GM06990 (cell line): ENCODE results near the gene CD247.

ENCODE experiments used
- DNase-seq: peaks from one replicate; pipeline ENCODE4 v3.0.0-alpha.2; 2011; ENCODE audit not compliant: insufficient read length; ENCODE audit errors: extremely low read depth
- H3K27me3 ChIP-seq: replicated peaks from 2 replicates; pipeline ENCODE4 v1.6.0; 2011; ENCODE audit warnings: low read length; ENCODE audit not compliant: control insufficient read depth, insufficient read depth
- H3K36me3 ChIP-seq: 2 replicates; pipeline ENCODE4 v1.5.1; 2011; ENCODE audit warnings: low read length; ENCODE audit not compliant: control insufficient read depth, insufficient read depth
- H3K4me3 ChIP-seq: replicated peaks from 2 replicates; pipeline ENCODE4 v1.5.1; 2011; ENCODE audit warnings: low read depth, mild to moderate bottlenecking, control low read depth, low read length
- CTCF ChIP-seq: IDR thresholded peaks from 2 replicates; pipeline ENCODE4 v1.5.1; 2011; ENCODE audit warnings: low read length, control low read depth, mild to moderate bottlenecking, inconsistent platforms; ENCODE audit not compliant: insufficient read depth, poor library complexity, severe bottlenecking

CD247 gene

DNA sequence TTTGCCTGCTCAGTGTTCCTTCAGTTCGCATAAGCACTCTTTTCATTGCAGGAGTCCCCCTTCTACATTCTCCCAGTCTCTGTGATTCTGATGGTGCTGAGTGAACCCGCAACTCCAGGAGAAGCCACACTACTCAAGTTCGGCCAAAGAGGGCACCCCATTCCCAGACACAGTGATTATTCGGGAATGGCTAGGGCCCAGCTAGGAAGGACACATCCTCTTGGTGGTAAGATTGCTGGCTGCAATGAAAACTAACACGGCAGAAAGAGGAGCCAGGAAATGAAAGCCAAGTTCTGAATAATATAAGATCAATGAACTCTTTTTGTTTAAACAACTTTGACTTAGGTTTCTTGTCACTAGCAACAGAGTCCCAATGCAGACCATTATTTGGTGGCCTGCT is 20.3 kb upstream of the CD247 start:
- Histone ChIP-seq H3K36me3 (no peaks in the 10 kb centered on the region; the same call in 1 of the 2 replicates), H3K4me3 (no peak overlapping the region; the same call in 1 of the 2 replicates), H3K27me3 (no peaks in the 10 kb centered on the region)
- no peak for DNase-seq
- no peak for TF ChIP-seq CTCF

DNA sequence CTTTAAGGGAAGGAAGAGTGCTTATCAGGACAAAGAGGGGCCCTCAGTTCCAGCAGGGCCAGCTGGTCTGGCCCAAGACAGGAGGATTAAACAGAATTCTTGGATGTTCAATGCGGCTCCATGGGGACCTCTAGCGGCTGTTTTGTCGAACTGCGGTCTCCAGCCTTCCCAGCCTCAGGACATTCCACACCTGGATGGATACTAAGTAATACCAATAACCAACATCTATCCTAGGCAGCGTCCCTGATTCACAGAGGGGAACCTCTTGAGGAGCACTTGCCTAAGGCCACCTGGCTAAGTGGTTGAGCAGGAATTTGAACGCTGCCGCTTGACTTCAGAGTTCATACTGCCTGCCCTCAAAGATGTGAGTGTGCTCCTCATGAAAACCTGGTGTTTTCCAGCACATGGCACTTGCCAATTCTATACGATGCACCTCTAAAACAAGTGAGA is 15.5 kb upstream of the CD247 start:
- peak; percentile 88 for TF ChIP-seq CTCF
- H3K27me3 ChIP-seq: no peaks in the 10 kb centered on the region
- H3K36me3 ChIP-seq: no peaks in the 10 kb centered on the region
- H3K4me3 ChIP-seq: no peak overlapping the region
- DNase-seq: no peak

GRCh38 chr1:167532964-167533824 is 14.9 kb upstream of the CD247 start:
- TF ChIP-seq CTCF: no peak
- Histone ChIP-seq H3K27me3 (no peaks in the 10 kb centered on the region), H3K36me3 (no peaks in the 10 kb centered on the region), H3K4me3 (no peak overlapping the region)
- DNase-seq: no peak

DNA sequence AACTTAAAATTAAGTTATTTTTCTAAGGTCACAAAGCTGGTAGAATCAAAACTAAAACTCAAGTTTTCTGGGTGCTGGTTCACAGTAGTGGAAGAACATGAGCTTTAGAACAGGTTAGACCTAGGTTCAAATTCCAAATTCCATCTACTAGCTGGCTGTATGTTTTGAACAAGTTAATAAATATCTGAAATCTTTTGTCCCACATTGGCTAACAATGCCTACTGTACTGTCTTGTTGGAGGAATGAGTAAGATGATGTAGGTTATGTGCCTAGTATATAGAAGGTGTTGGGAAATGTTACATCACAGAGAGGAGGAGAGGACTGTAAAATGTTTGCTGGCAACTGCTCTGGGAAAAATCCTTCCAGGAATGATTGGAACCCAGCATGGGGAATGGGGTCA is 14.0 kb upstream of the CD247 start:
- no peaks in the 10 kb centered on the region for H3K27me3 ChIP-seq
- TF ChIP-seq CTCF: no peak
- H3K4me3 ChIP-seq: no peak overlapping the region
- DNase-seq: no peak
- H3K36me3 ChIP-seq: no peaks in the 10 kb centered on the region

DNA sequence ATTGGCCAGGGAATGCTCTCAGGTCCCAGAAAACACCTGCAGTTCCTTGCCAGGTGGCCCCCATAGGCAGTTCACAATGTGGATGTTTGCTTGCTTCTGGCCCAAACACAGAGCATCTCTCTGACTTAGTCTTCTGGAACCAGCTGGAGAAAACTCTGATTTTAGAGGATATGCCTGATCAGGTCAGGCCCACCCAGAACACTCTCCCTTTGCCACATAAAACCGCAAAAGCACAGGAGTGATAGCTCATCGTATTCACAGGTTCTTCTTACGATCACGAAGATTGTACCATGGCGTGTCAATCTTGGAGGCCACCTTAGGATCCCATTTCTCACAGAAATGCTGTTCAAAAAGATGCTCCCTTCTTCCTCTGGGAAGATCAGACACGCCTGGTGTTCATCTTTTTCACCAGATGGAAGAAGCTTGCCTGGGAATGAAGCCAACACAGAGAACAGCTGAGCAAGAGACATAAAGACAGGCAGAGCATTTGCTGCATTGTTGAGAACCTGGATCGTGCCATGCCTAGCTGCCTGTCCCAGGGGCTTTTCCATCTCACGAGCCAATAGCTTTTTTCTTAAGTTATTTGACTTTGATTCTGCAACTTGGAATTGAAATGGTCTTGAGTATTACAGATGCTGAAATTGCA is 11.6 kb upstream of the CD247 start:
- TF ChIP-seq CTCF: no peak
- Histone ChIP-seq H3K4me3 (no peak overlapping the region), H3K27me3 (no peaks in the 10 kb centered on the region), H3K36me3 (no peaks in the 10 kb centered on the region)
- DNase-seq: no peak
